Measurements from ENCODE around the gene SPEF1. TPM values are rescaled to one million over a fixed set of nuclear protein-coding genes. Genes with fewer than 3 reads are reported as not detected.

SPEF1 gene
- polyA plus RNA-seq, 3 donors, result 0.09 TPM; not detected in 2

DNA sequence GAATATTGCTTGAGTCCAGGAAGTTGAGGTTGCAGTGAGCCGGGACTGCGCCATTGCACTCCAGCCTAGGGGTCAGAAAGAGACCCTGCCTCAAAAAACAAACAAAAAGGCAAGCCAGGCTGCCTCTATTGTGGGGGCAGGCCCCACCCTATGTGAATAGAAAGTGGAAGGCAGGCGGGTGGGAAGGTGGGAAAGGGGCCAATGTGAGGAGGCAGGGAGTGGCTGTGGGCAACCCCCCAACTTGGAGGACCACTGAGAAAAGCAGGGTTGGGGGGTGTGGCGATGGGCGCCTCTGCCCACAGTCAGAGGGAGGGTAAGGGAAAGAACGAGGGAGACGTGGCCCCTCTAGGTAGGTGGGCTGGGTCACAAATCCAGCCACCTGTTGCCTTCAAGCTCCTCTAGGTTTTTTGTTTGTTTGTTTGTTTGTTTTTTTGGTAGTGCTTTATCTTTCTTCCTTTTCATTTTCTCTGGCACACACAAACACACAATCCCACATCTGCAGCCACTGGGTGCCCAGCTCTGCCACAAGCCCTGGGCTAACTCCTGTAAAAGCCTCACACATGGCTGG is 33.8 kb upstream of the SPEF1 start:
- H3K27me3 Mint-ChIP-seq (ENCODE audit: low read depth in 3 of 3), result peaks cover 0 to 3% (median 1%) of the 10 kb centered on the region in 3 donors
- no peak overlapping the region for H3K4me3 Mint-ChIP-seq
- H3K4me2 ChIP-seq (replicated peaks; ENCODE audit: extremely low read depth, low read length, poor library complexity, severe bottlenecking), result no peak overlapping the region
- no peaks in the 10 kb centered on the region for H3K79me2 ChIP-seq (ENCODE audit: insufficient read depth, low read length)
- peak overlapping the region in 2 of 7 donors; percentile 40 to 64 for H3K27ac Mint-ChIP-seq
- peaks cover 3 to 4% of the 10 kb centered on the region in 2 donors for H3K36me3 Mint-ChIP-seq
- H3K27me3 ChIP-seq (ENCODE audit: control insufficient read depth in 2 of 2, insufficient read depth in 2 of 2, low read length in 2 of 2), result no peaks in the 10 kb centered on the region
- no peak for TF ChIP-seq CTCF (IDR thresholded peaks at IDR 0.05)
- no peaks in the 10 kb centered on the region for H4K20me1 ChIP-seq (ENCODE audit: insufficient read depth, low read length)
- H2AFZ ChIP-seq (ENCODE audit: insufficient read depth, low read depth, low read length, poor library complexity, severe bottlenecking), result no peak overlapping the region
- peaks cover 50% of the 10 kb centered on the region for H3K4me1 Mint-ChIP-seq
- peak in 1 of 3 donors; percentile 1 for DNase-seq
- no peak overlapping the region for H3K9ac ChIP-seq (ENCODE audit: insufficient read depth, low read length, poor library complexity, severe bottlenecking)
- peaks cover 0 to 5% (median 0%) of the 10 kb centered on the region in 7 donors for H3K9me3 Mint-ChIP-seq
- 96% methylated on average over 3 of the region's 7 CpGs for WGBS (ENCODE audit: insufficient coverage)
- peaks cover 48 to 58% of the 10 kb centered on the region in 2 donors for H3K4me1 ChIP-seq (ENCODE audit: control insufficient read depth in 1 of 2, insufficient read depth in 2 of 2, low read length in 2 of 2)
- intact Hi-C loops (cut with micrococcal nuclease), result loop anchor here in 1 of 2 donors (10.0 kb wide), 1 partner anchor 50 kb away; the partner anchor contains the start of gene ADISSP
- H3K9me3 ChIP-seq (replicated peaks in 1 of 2; ENCODE audit: control insufficient read depth in 1 of 2, insufficient read depth in 1 of 2, low read length in 2 of 2), result no peaks in the 10 kb centered on the region
- H3K27ac ChIP-seq (ENCODE audit: low read depth in 1 of 2, low read length in 2 of 2), result no peak overlapping the region
- H3K36me3 ChIP-seq (replicated peaks in 1 of 2; ENCODE audit: control insufficient read depth in 1 of 2, insufficient read depth in 2 of 2, low read length in 2 of 2), result no peaks in the 10 kb centered on the region
- H3K4me3 ChIP-seq (replicated peaks in 1 of 3; ENCODE audit: low read depth in 2 of 3, low read length in 3 of 3), result no peak overlapping the region

- no peak overlapping the region for H3K27ac ChIP-seq (ENCODE audit: low read depth in 1 of 2, low read length in 2 of 2)
- 90% methylated on average over 5 of the region's 12 CpGs for WGBS (ENCODE audit: insufficient coverage)
- intact Hi-C loops (cut with micrococcal nuclease), result loop anchor here in 1 of 2 donors (10.0 kb wide), 1 partner anchor 49 kb away; the partner anchor contains the start of gene ADISSP
- no peak overlapping the region for H2AFZ ChIP-seq (ENCODE audit: insufficient read depth, low read depth, low read length, poor library complexity, severe bottlenecking)
- Mint-ChIP-seq H3K4me3 (no peak overlapping the region), H3K27me3 (ENCODE audit: low read depth in 3 of 3) (peaks cover 0 to 3% (median 3%) of the 10 kb centered on the region in 3 donors), H3K9me3 (peaks cover 0 to 5% (median 0%) of the 10 kb centered on the region in 7 donors), H3K36me3 (peaks cover 3 to 4% of the 10 kb centered on the region in 2 donors), H3K27ac (peak overlapping the region in 2 of 7 donors; percentile 53 to 98), H3K4me1 (peaks cover 51% of the 10 kb centered on the region)
- H3K4me3 ChIP-seq (replicated peaks in 1 of 3; ENCODE audit: low read depth in 2 of 3, low read length in 3 of 3), result no peak overlapping the region
- H3K79me2 ChIP-seq (ENCODE audit: insufficient read depth, low read length), result no peaks in the 10 kb centered on the region
- H3K9me3 ChIP-seq (replicated peaks in 1 of 2; ENCODE audit: control insufficient read depth in 1 of 2, insufficient read depth in 1 of 2, low read length in 2 of 2), result no peaks in the 10 kb centered on the region
- H3K36me3 ChIP-seq (replicated peaks in 1 of 2; ENCODE audit: control insufficient read depth in 1 of 2, insufficient read depth in 2 of 2, low read length in 2 of 2), result no peaks in the 10 kb centered on the region
- DNase-seq, result peak in 1 of 3 donors; percentile 0
- H3K27me3 ChIP-seq (ENCODE audit: control insufficient read depth in 2 of 2, insufficient read depth in 2 of 2, low read length in 2 of 2), result no peaks in the 10 kb centered on the region
- H4K20me1 ChIP-seq (ENCODE audit: insufficient read depth, low read length), result no peaks in the 10 kb centered on the region
- no peak overlapping the region for H3K4me2 ChIP-seq (replicated peaks; ENCODE audit: extremely low read depth, low read length, poor library complexity, severe bottlenecking)
- peaks cover 46 to 53% of the 10 kb centered on the region in 2 donors for H3K4me1 ChIP-seq (ENCODE audit: control insufficient read depth in 1 of 2, insufficient read depth in 2 of 2, low read length in 2 of 2)
- H3K9ac ChIP-seq (ENCODE audit: insufficient read depth, low read length, poor library complexity, severe bottlenecking), result no peak overlapping the region
- no peak for TF ChIP-seq CTCF (IDR thresholded peaks at IDR 0.05)
These were observed 32.8 kb upstream of the SPEF1 start for GRCh38 chr20:3813848-3814581.
